Measurements from ENCODE around the gene GALNT10.
A peak's percentile ranks its signal among the peaks of the same experiment; 100 is the strongest.
"Not testable (repeated sequence)": the region's sequence is repeated elsewhere in the genome, so short reads cannot be mapped to it uniquely, and the experiment has no call there.

The GALNT10 gene

GRCh38 chr5:154146409-154146808 is 44.1 kb upstream of the GALNT10 start:
- Histone ChIP-seq H2BK120ac (ENCODE audit: insufficient read depth, low read length, poor library complexity) (no peak overlapping the region), H3K23ac (ENCODE audit: low read length) (no peak overlapping the region), H4K12ac (ENCODE audit: low read depth, low read length) (no peak overlapping the region), H3K79me2 (ENCODE audit: control insufficient read depth, insufficient read depth, low read length, poor library complexity) (no peaks in the 10 kb centered on the region), H3K4me2 (ENCODE audit: low read length) (no peak overlapping the region), H3K4me1 (ENCODE audit: control insufficient read depth in 1 of 2, insufficient read depth in 2 of 2, low read length in 2 of 2) (no peaks in the 10 kb centered on the region), H3K79me1 (ENCODE audit: low read length) (no peaks in the 10 kb centered on the region), H3K14ac (ENCODE audit: low read length) (no peak overlapping the region), H2AFZ (ENCODE audit: insufficient read depth, low read length, poor library complexity) (no peak overlapping the region), H3K18ac (ENCODE audit: low read length) (no peak overlapping the region), H3K27ac (ENCODE audit: low read depth, low read length) (no peak overlapping the region), H3K36me3 (ENCODE audit: control insufficient read depth in 1 of 2, insufficient read depth in 2 of 2, low read length in 2 of 2) (no peaks in the 10 kb centered on the region), H4K91ac (ENCODE audit: low read depth, low read length) (no peak overlapping the region), H3K27me3 (ENCODE audit: insufficient read depth, low read length) (no peaks in the 10 kb centered on the region), H2BK5ac (ENCODE audit: low read depth, low read length, poor library complexity) (no peak overlapping the region), H3K4me3 (ENCODE audit: low read depth, low read length) (no peak overlapping the region), H3K9me3 (ENCODE audit: insufficient read depth, low read depth, low read length) (no peaks in the 10 kb centered on the region), H2BK12ac (ENCODE audit: low read length) (no peak overlapping the region), H3K4ac (ENCODE audit: low read depth, low read length) (no peak overlapping the region), H4K8ac (ENCODE audit: low read depth, low read length) (no peak overlapping the region), H3K9ac (ENCODE audit: low read length) (no peak overlapping the region), H2AK5ac (ENCODE audit: low read length) (no peak overlapping the region)
- DNase-seq: no peak

DNA sequence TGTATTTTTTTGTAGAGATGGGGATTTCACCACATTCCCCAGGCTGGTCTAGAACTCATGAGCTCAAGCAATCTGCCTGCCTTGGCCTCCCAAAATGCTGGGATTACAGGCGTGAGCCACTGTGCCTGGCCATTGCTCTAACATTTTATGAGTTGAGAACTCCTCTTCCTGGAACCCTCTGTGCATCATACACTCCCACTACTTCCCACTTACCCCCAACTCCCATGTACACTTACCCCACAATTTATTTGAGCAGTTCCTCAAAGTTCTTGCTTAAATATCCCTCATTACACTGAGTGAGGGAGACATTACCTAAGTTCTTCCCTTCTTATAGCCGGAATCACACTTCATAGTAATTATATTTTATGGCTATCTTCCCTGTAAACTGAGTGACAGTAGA is 42.9 kb upstream of the GALNT10 start:
- no CpG with 5 or more reads among the region's 2 CpGs for WGBS (ENCODE audit: extremely low coverage, insufficient coverage, insufficient read length)
- Histone ChIP-seq H2BK5ac (ENCODE audit: low read depth, low read length, poor library complexity) (no peak overlapping the region), H3K27ac (ENCODE audit: low read depth, low read length) (no peak overlapping the region), H4K91ac (ENCODE audit: low read depth, low read length) (no peak overlapping the region), H2AFZ (ENCODE audit: insufficient read depth, low read length, poor library complexity) (no peak overlapping the region), H3K79me2 (ENCODE audit: control insufficient read depth, insufficient read depth, low read length, poor library complexity) (no peaks in the 10 kb centered on the region), H3K4ac (ENCODE audit: low read depth, low read length) (no peak overlapping the region), H3K23ac (ENCODE audit: low read length) (no peak overlapping the region), H3K18ac (ENCODE audit: low read length) (no peak overlapping the region), H3K4me3 (ENCODE audit: low read depth, low read length) (no peak overlapping the region), H3K36me3 (ENCODE audit: control insufficient read depth in 1 of 2, insufficient read depth in 2 of 2, low read length in 2 of 2) (no peaks in the 10 kb centered on the region), H2BK12ac (ENCODE audit: low read length) (no peak overlapping the region), H4K12ac (ENCODE audit: low read depth, low read length) (no peak overlapping the region), H3K9me3 (ENCODE audit: insufficient read depth, low read depth, low read length) (no peaks in the 10 kb centered on the region), H3K14ac (ENCODE audit: low read length) (no peak overlapping the region), H2AK5ac (ENCODE audit: low read length) (no peak overlapping the region), H3K27me3 (ENCODE audit: insufficient read depth, low read length) (no peaks in the 10 kb centered on the region), H3K4me1 (ENCODE audit: control insufficient read depth in 1 of 2, insufficient read depth in 2 of 2, low read length in 2 of 2) (no peaks in the 10 kb centered on the region), H3K4me2 (ENCODE audit: low read length) (no peak overlapping the region), H3K79me1 (ENCODE audit: low read length) (no peaks in the 10 kb centered on the region), H2BK120ac (ENCODE audit: insufficient read depth, low read length, poor library complexity) (no peak overlapping the region), H4K8ac (ENCODE audit: low read depth, low read length) (no peak overlapping the region), H3K9ac (ENCODE audit: low read length) (no peak overlapping the region)
- DNase-seq: no peak

DNA sequence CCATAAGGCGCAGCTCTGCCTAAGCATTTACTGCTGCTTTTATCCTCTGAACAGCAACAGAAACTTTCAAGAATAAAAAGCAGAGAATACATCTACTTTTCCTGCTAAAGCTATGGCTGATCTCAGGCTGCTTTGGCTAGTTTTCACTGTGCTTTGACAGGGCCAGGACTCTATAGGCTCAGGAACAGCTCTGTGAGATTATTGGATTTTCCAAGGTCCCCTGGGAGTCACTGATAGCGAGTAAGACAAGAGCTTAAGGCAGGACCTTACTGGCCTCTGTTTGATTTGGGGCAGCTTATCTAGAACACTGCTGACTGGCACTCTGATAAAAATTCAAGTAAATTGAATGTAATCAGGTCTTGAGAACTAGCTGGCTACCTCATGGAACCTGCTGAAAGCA is 40.1 kb upstream of the GALNT10 start:
- not testable (repeated sequence) for H3K4ac ChIP-seq (ENCODE audit: low read depth, low read length); H4K8ac ChIP-seq (ENCODE audit: low read depth, low read length); H2AFZ ChIP-seq (ENCODE audit: insufficient read depth, low read length, poor library complexity); H3K4me3 ChIP-seq (ENCODE audit: low read depth, low read length); H3K36me3 ChIP-seq (ENCODE audit: control insufficient read depth in 1 of 2, insufficient read depth in 2 of 2, low read length in 2 of 2); H3K79me2 ChIP-seq (ENCODE audit: control insufficient read depth, insufficient read depth, low read length, poor library complexity); H3K9me3 ChIP-seq (ENCODE audit: insufficient read depth, low read depth, low read length); H3K27ac ChIP-seq (ENCODE audit: low read depth, low read length); H3K18ac ChIP-seq (ENCODE audit: low read length); H3K79me1 ChIP-seq (ENCODE audit: low read length); H3K4me1 ChIP-seq (ENCODE audit: control insufficient read depth in 1 of 2, insufficient read depth in 2 of 2, low read length in 2 of 2); H4K12ac ChIP-seq (ENCODE audit: low read depth, low read length); H2BK12ac ChIP-seq (ENCODE audit: low read length); H2BK5ac ChIP-seq (ENCODE audit: low read depth, low read length, poor library complexity); H3K27me3 ChIP-seq (ENCODE audit: insufficient read depth, low read length); H3K4me2 ChIP-seq (ENCODE audit: low read length); H2AK5ac ChIP-seq (ENCODE audit: low read length); DNase-seq; H2BK120ac ChIP-seq (ENCODE audit: insufficient read depth, low read length, poor library complexity); H4K91ac ChIP-seq (ENCODE audit: low read depth, low read length); H3K14ac ChIP-seq (ENCODE audit: low read length); H3K23ac ChIP-seq (ENCODE audit: low read length)
- H3K9ac ChIP-seq (ENCODE audit: low read length): peak overlapping the region; percentile 58
- WGBS (ENCODE audit: extremely low coverage, insufficient coverage, insufficient read length): no CpG with 5 or more reads among the region's 2 CpGs

- Histone ChIP-seq H3K9ac (ENCODE audit: low read length) (peak overlapping the region; percentile 64), H3K36me3 (ENCODE audit: control insufficient read depth in 1 of 2, insufficient read depth in 2 of 2, low read length in 2 of 2) (no peaks in the 10 kb centered on the region), H3K27me3 (ENCODE audit: insufficient read depth, low read length) (no peaks in the 10 kb centered on the region), H3K14ac (ENCODE audit: low read length) (no peak overlapping the region), H2BK5ac (ENCODE audit: low read depth, low read length, poor library complexity) (no peak overlapping the region), H4K12ac (ENCODE audit: low read depth, low read length) (no peak overlapping the region), H3K4me3 (ENCODE audit: low read depth, low read length) (no peak overlapping the region), H2BK12ac (ENCODE audit: low read length) (no peak overlapping the region), H3K79me1 (ENCODE audit: low read length) (no peaks in the 10 kb centered on the region), H4K91ac (ENCODE audit: low read depth, low read length) (no peak overlapping the region), H3K18ac (ENCODE audit: low read length) (no peak overlapping the region), H4K8ac (ENCODE audit: low read depth, low read length) (no peak overlapping the region), H3K4me2 (ENCODE audit: low read length) (no peak overlapping the region), H3K4me1 (ENCODE audit: control insufficient read depth in 1 of 2, insufficient read depth in 2 of 2, low read length in 2 of 2) (no peaks in the 10 kb centered on the region), H3K4ac (ENCODE audit: low read depth, low read length) (no peak overlapping the region), H3K9me3 (ENCODE audit: insufficient read depth, low read depth, low read length) (no peaks in the 10 kb centered on the region), H3K79me2 (ENCODE audit: control insufficient read depth, insufficient read depth, low read length, poor library complexity) (no peaks in the 10 kb centered on the region), H3K27ac (ENCODE audit: low read depth, low read length) (no peak overlapping the region), H2AK5ac (ENCODE audit: low read length) (no peak overlapping the region), H2AFZ (ENCODE audit: insufficient read depth, low read length, poor library complexity) (no peak overlapping the region), H2BK120ac (ENCODE audit: insufficient read depth, low read length, poor library complexity) (no peak overlapping the region), H3K23ac (ENCODE audit: low read length) (no peak overlapping the region)
- DNase-seq: no peak
- WGBS (ENCODE audit: extremely low coverage, insufficient coverage, insufficient read length): no CpG with 5 or more reads among the region's 6 CpGs
Measured at GRCh38 chr5:154157483-154158378, 32.8 kb upstream of the GALNT10 start.
